Tibial nerve (tissue), 4 donors: Measurements from ENCODE around the gene NHERF2. TPM values are rescaled to one million over a fixed set of nuclear protein-coding genes. Genes with fewer than 3 reads are reported as not detected.
"Not testable (repeated sequence)": the region's sequence is repeated elsewhere in the genome, so short reads cannot be mapped to it uniquely, and the experiment has no call there.

Experiments used
- DNase-seq, 2 donors: peaks; one replicate each; pipeline ENCODE4 v3.0.0-alpha.2; 2019; ENCODE audit warnings: low spot score in 2 of 2
- H3K27ac ChIP-seq, 4 donors: fragments of 200-600 bp; sonication (generic) in 3 of 4; one replicate each; pipeline ENCODE4 v1.5.1; 2017 to 2019; ENCODE audit warnings: mild to moderate bottlenecking in 1 of 4
- H3K27me3 ChIP-seq, 2 donors: fragments of 200-600 bp; sonication (generic) in 1 of 2; one replicate each; pipeline versions ENCODE4 v1.5.1 to v1.6.0; 2017 to 2019
- H3K36me3 ChIP-seq, 3 donors: fragments of 200-600 bp; sonication (generic); one replicate each; pipeline ENCODE4 v1.5.1; 2018 to 2019
- H3K4me1 ChIP-seq, 4 donors: fragments of 200-600 bp; sonication (generic) in 3 of 4; one replicate each; pipeline ENCODE4 v1.5.1; 2017 to 2019
- H3K4me3 ChIP-seq, 4 donors: fragments of 200-600 bp; sonication (generic) in 3 of 4; one replicate each; pipeline ENCODE4 v1.5.1; 2017 to 2019; ENCODE audit warnings: mild to moderate bottlenecking in 1 of 4, moderate library complexity in 1 of 4
- H3K9me3 ChIP-seq, 4 donors: fragments of 200-600 bp; sonication (generic) in 3 of 4; one replicate each; pipeline ENCODE4 v1.5.1; 2017 to 2019
- CTCF ChIP-seq, 5 experiments: fragments of 200-600 bp in 3 of 5; fragments of 450-650 bp in 2 of 5; sonication (generic) in 3 of 5; IDR thresholded peaks; one replicate each; pipeline ENCODE4 v1.5.1; 2016 to 2019; ENCODE audit warnings: antibody characterized with exemption in 5 of 5, mild to moderate bottlenecking in 3 of 5, moderate library complexity in 2 of 5
- EP300 ChIP-seq, 2 donors: sonication (generic); formaldehyde crosslinking; IDR thresholded peaks; one replicate each; pipeline ENCODE4 v1.6.1; 2017; ENCODE audit warnings: antibody characterized with exemption in 2 of 2, mild to moderate bottlenecking in 1 of 2
- POLR2A ChIP-seq, 2 donors: fragments of 450-650 bp; IDR thresholded peaks; one replicate each; pipeline ENCODE4 v1.6.1; 2017; ENCODE audit warnings: antibody characterized with exemption in 2 of 2, mild to moderate bottlenecking in 2 of 2, moderate library complexity in 2 of 2
- WGBS, 2 donors: methylation state at CpG; one replicate each; pipeline ENCODE4 v1.1.5; 2018; 5-methylcytosine and 5-hydroxymethylcytosine counted together
- total RNA-seq, 4 donors: library from RNA; depleted of rRNA; stranded (reverse); fragments of >200 nt; gene quantifications; one replicate each; pipeline ENCODE4 v1.1.0, GENCODE V29; 2016

NHERF2 gene
- total RNA-seq, 4 donors from 2014 or later = 54.7 to 83.1 (median 64.9) TPM

DNA sequence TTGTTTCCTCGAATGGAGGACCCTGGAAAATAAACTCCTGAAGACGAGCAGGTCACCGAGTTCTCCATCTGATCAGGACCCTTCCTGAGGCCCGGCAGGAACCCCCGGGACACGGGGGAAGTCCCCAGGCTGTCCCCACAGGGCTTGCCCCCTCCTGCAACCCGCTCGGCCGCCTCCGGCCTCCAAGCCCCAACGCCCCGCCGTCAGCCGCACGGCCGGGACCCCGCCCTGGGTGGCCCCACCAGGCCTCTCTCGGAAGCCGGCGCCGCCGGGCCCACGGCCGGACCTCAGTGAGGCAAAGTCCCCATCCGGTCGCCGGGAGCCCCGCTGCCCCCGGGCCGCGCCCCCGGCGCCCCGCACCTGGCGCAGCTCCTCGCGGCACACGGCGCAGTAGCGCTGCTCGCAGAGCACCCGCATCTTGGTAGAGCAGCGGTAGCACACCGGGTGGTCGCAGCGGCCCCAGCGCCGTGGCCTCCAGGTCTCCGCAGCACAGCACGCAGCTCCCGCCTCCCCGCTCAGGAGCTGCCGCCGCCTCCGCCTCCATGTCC is 17.5 kb upstream of the NHERF2 start:
- H3K4me1 ChIP-seq = peaks cover 4 to 58% (median 54%) of the 10 kb centered on the region in 4 donors
- H3K9me3 ChIP-seq = no peaks in the 10 kb centered on the region
- 0 to 3% methylated on average over 12 to 25 of the region's 55 CpGs for WGBS, 2 donors
- H3K27ac ChIP-seq = peak overlapping the region in 3 of 4 donors; percentile 84 to 92 (median 92)
- no peak for DNase-seq
- H3K4me3 ChIP-seq = peak overlapping the region; percentile 68 to 98 (median 74)
- no peaks in the 10 kb centered on the region for H3K27me3 ChIP-seq
- no peaks in the 10 kb centered on the region for H3K36me3 ChIP-seq
- no peak for TF ChIP-seq POLR2A (IDR thresholded peaks at IDR 0.05)
- TF ChIP-seq EP300 (IDR thresholded peaks at IDR 0.05) = no peak
- no peak for TF ChIP-seq CTCF (IDR thresholded peaks at IDR 0.05)

DNA sequence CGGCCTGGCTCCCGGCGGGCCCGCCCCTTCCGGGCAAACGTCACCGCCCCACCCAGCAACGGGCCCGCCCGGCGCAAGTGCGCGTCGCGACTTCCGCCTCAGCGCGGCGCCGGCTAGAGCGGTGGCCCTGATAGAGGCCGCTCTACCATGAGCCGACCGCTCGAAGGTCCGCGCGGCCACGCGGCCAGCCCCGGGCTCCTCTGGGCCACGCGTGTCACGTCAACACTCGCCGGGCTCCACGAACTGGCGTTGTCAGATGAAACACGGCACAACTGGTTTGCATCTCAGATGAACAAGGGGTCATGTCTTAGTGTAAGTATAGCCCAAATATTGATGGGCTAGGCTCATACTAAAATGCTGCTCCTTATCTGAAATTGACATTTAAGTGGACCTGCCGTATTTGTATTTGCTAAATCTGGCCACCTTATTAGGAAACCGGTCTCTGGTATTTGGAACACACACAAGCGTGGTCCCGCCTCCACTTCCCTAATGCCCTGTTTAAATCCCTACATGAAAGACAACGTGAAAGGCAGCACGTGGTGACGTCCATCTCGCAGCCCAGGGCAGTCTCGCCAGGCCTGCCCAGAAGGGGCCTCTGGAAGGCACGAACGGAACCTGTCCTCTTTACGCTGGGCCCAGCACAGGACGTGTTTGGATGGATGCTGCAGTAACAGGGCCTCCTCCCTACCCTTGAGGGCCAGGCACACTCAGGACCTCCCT is 16.8 kb upstream of the NHERF2 start, which contains the start of gene ZNF598:
ZNF598 (minus strand) TSS at position 31 of the 720 bp plus-strand sequence.
- WGBS, 2 donors = 2 to 3% methylated on average over 15 to 40 of the region's 52 CpGs
- H3K9me3 ChIP-seq = no peaks in the 10 kb centered on the region
- peak; percentile 85 to 88 for TF ChIP-seq POLR2A (IDR thresholded peaks at IDR 0.05)
- TF ChIP-seq EP300 (IDR thresholded peaks at IDR 0.05) = peak; percentile 69 to 92
- TF ChIP-seq CTCF (IDR thresholded peaks at IDR 0.05) = peak in 3 of 5 experiments; percentile 11 to 49 (median 43)
- no peaks in the 10 kb centered on the region for H3K36me3 ChIP-seq
- H3K27ac ChIP-seq = peak within 1 kb of the TSS; percentile 84 to 99 (median 92)
- peak; percentile 52 to 65 for DNase-seq
- H3K4me3 ChIP-seq = peak within 1 kb of the TSS; percentile 68 to 98 (median 74)
- H3K27me3 ChIP-seq = no peaks in the 10 kb centered on the region
- H3K4me1 ChIP-seq = peaks cover 4 to 50% (median 47%) of the 10 kb centered on the region in 4 donors

- 81 to 91% methylated on average over 9 of the region's 9 CpGs for WGBS, 2 donors
- not testable (repeated sequence) for DNase-seq, H3K9me3 ChIP-seq, H3K4me3 ChIP-seq, H3K36me3 ChIP-seq, H3K27me3 ChIP-seq, H3K27ac ChIP-seq
- H3K4me1 ChIP-seq = peaks cover 4 to 33% (median 32%) of the 10 kb centered on the region in 4 donors
Measured at GRCh38 chr16:2011726-2012125, 15.0 kb upstream of the NHERF2 start.

- H3K27ac ChIP-seq = no peak overlapping the region
- H3K4me3 ChIP-seq = no peak overlapping the region
- H3K36me3 ChIP-seq = no peaks in the 10 kb centered on the region
- WGBS, 2 donors = 73 to 81% methylated on average over 15 of the region's 15 CpGs
- no peak for DNase-seq
- no peak for TF ChIP-seq CTCF (IDR thresholded peaks at IDR 0.05)
- TF ChIP-seq POLR2A (IDR thresholded peaks at IDR 0.05) = no peak
- no peak for TF ChIP-seq EP300 (IDR thresholded peaks at IDR 0.05)
- H3K9me3 ChIP-seq = no peaks in the 10 kb centered on the region
- H3K27me3 ChIP-seq = no peaks in the 10 kb centered on the region
- H3K4me1 ChIP-seq = peaks cover 0 to 15% (median 14%) of the 10 kb centered on the region in 4 donors
Measured at GRCh38 chr16:2013527-2013926, 13.2 kb upstream of the NHERF2 start.

GRCh38 chr16:2015117-2015946 is 11.4 kb upstream of the NHERF2 start:
- peaks cover 0 to 17% (median 7%) of the 10 kb centered on the region in 4 donors for H3K4me1 ChIP-seq
- no peak overlapping the region for H3K4me3 ChIP-seq
- peaks cover 0 to 14% of the 10 kb centered on the region in 2 donors for H3K27me3 ChIP-seq
- no peaks in the 10 kb centered on the region for H3K9me3 ChIP-seq
- TF ChIP-seq POLR2A (IDR thresholded peaks at IDR 0.05) (no peak), CTCF (IDR thresholded peaks at IDR 0.05) (no peak), EP300 (IDR thresholded peaks at IDR 0.05) (no peak)
- DNase-seq = no peak
- H3K36me3 ChIP-seq = no peaks in the 10 kb centered on the region
- H3K27ac ChIP-seq = no peak overlapping the region
- WGBS, 2 donors = 80 to 88% methylated on average over 24 of the region's 24 CpGs
